GM21786 (cell line): ENCODE measurements around the gene CAMTA1.

Experiments used
- ATAC-seq: cut with Tn5 transposase; IDR thresholded peaks from one replicate; pipeline ENCODE4 v1.9.1; 2021; ENCODE audit not compliant: unreplicated experiment

The CAMTA1 gene

DNA sequence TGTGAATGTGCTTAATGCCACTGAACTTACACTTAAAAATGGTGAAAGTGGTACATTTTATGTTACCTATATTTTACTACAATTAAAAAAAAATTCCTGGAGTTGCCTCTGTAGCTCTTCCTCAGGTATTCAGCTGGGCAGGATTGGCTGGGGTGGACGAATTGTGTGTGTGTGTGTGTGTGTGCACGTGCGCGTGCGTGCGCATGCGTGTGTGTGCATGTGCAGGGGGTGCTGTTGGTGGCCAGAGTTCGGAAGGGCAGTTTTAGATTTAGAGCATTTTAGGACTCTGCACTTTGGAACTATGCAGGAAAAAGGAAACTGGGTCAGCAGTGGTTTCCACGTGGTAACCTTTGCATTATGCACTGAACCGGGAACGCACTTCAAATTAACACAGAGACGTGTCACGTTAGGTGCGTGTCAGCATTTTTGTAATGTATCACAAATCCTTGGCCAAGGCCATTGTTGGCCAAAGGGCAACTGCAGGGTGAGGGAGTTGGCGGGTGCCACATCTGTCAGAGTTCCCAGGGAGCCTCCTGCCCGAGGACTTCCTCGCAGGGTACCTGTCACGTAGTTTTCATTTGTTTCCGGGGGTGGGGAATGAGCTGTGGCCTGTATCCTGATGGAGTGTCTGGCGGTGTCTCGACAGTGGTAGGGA lies 312.8 kb downstream of the CAMTA1 start:
- no peak for ATAC-seq

DNA sequence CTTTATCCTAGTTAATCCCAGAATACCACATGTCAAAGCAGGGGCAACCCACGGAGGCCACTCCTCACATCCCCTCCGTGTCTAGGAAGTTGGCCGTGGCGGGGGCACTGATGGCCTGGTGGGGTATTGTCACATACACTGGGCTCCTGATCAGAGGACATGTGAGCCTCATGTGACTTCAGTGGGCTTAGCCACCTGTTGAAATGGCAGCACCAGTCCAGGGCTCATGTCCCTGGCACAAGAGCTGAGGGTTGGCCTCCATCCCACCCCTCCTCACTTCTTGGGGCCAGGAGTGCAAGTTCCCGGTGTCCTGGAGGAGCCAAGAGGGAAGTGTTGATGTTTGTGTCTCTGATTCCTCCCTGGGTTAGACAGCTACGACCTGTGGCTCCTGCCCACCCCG lies 313.4 kb downstream of the CAMTA1 start:
- no peak for ATAC-seq

DNA sequence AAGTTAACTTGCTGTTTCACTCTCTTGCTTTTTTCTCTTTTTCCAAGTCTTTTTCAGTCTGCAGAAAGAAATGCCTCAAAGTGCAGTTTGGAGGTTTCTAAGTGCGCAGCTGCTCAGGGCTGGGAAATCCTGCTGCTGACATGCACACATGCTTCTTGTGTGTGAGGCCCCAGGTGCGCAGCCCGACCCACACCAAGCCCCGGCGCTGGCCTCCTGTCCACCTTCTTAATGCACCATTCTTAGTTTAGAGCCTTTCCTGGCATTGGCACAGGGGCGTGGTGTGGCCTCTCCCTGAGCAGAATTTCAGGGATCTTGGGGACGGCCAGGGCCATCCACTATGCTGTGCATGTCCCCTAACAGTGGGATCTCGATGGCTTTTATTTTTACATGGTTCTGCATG lies 315.2 kb downstream of the CAMTA1 start:
- ATAC-seq = no peak

DNA sequence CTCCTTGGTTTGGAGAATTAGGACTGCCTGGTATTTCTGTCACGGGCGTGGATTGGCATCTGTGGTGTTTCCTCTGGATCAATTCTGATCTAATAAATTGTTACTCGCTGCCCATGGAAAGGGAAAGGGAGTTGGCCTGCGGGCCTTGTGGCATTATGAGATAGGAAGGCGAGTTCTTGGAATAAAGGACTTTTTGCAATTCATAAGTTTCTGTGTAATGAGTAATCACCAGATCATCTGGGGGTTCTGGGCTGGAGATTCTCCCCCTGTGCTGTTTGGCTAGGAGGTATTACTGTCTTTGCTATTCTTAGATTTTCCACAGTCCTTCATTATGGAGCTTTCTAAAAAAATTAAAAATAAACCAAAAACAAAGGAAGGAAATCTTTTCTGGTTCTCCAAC lies 315.9 kb downstream of the CAMTA1 start:
- ATAC-seq = no peak

DNA sequence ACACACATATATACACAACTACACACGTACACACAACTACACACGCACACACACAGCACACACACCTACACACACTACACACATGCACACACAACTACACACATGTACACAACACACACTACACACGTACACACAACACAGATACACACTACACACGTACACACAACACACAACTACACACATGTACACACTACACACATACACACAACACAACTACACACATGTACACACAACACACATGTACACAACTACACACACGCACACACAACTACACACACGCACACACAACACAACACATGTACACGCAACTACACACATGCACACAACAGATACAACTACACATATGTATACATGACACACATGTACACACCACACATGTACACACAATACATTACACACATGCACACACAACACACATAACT lies 318.1 kb downstream of the CAMTA1 start:
- ATAC-seq = no peak

DNA sequence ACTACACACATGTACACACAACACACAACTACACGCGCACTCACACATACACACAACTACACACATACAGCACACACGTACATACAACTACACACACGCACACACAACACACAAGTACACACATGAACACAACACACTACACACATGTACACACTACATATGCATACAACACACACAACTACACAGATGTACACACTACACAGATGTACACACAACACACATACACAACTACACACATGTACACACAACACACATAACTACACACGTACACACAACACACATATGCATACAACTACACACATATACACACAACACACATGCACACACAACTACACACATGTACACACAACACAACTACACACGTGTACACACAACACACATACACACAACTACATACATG lies 318.6 kb downstream of the CAMTA1 start:
- no peak for ATAC-seq

DNA sequence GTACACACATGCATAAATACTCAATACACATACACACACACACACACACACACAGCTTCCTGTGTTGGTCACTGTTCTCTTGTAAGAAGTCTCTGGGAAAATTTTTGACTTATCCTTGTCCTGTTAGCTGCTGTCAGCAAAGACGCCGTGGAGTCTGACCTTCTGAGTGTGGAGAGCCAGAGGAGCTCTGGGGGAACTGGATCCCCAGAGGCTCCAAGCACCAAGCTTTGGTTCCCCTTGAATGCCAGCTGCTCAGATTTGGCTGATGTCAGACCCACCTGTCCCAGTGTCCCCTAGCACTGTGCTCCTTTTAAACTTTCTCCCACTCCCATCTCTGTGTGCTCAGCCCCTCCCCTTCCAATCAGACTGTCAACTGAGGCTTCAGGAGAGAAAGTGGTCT lies 319.1 kb downstream of the CAMTA1 start:
- ATAC-seq = no peak

DNA sequence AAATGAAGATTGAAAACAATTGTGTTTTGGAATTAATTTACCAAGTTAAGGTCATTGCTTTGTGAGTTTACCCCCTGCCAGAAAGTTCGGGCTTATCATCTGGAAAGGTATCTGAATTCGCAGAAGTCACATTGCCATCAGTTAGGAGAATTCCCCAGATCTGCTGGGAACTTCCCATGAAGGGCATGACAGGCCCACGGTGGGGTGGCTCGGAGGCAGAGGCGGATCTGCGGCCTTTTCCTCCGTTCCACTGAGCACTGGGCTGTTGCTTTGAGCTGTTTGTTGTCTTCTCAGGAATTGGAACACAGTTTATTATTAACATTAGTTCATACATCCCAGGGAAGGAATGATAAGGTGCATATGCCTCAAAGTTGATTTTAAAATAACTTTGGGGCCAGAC lies 320.0 kb downstream of the CAMTA1 start:
- ATAC-seq = no peak

DNA sequence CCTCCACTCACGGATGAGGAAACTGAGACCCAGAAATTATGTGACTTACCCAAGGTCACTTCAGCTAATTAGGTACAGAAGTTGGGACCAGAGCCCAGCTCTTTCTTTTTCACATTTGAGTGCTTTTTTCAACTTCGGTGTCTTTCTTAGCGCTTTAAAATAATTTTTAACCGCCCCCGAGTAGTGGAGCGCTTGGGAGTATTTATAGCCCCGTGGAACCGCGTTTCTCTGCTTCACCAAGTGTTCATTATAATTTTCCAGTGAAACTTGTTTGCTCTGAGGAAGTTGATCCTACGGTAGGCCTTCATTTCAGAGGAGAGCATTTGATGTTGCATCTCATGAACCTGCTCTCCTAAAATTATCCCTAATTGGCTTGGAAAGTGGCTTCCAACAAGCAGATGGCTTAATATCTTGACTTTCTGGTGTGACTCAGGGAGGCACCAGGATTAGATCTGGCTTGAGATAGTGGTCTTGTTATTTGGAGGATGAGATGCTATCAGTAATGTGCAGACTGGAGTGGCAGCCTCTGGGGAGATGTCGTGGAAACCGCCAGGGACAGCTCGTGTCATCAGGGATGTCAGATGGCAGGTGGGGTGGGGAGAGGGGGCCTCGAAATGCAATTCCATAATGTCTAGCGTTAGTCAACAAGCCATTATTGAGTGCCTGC lies 321.3 kb downstream of the CAMTA1 start:
- ATAC-seq = no peak

DNA sequence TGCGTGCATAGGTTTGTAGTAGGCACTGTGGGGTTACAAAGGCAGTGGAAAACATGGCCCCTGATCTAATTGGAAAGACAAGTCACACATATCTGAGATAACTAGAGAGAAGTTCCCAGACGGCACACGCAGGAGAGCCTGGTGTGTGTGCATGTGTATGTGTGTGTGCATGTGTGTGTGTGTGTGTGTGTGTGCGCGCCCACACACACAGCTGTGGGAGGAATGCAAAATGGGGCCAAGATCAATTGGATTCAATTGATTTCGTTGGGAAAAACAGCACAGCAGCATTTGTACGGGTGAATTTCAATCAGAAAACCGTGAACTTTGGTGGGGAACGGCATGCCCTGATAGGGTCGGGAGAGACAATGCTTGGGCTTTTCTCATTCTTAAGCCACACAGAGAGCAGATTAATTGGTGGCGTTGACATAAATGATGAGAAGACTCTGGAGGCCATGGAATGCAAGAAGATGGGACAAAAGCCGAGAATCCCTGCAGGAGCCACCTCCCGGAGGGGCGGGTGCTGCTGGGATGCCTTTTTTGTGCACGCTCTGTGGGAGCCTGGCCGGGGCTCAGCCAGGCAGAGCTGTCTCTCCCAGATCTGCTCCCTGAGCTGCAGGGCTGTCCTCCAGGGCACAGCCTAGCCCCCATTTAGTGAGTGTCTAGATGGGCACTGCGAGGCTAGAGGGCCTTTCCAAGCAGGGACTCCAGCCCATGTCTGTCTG lies 322.0 kb downstream of the CAMTA1 start:
- no peak for ATAC-seq

DNA sequence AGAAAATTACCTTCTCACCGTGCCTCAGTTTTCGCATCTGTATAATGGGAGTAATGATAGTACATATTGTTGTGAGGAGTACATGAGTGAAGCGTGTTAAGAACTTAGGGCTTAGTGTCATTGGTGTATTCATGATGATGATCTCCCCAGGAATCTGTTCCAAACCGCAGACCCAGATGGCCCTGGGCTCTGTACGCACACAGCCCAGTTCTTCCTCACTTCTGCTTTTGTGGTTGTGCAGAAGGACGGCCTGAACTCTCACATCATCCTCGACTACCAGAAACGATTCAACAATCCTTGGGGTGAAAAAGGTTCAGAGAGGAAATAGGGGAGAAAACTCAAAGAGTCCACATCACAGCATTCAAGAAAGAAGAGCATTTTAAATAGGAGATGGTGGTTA lies 323.0 kb downstream of the CAMTA1 start:
- ATAC-seq = no peak

DNA sequence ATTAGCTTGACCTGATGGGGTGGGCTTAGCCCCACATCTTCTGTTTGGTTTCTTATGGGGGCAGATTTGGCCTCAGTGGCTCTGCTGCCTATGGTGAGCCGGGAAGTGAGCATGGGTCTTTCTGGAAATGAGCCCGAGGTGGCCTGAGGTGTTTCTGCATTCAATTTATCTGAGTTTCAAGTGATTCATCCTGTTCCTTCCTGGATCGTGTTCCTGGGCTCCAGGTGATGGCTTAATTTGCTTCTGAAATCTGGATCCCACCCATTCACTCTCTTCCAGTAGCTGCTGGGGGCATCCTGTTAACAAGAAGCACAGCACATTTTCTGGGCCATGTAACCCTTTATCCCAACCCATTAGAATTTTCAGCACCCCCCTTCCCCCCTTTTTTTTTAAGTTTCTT lies 324.6 kb downstream of the CAMTA1 start:
- no peak for ATAC-seq

DNA sequence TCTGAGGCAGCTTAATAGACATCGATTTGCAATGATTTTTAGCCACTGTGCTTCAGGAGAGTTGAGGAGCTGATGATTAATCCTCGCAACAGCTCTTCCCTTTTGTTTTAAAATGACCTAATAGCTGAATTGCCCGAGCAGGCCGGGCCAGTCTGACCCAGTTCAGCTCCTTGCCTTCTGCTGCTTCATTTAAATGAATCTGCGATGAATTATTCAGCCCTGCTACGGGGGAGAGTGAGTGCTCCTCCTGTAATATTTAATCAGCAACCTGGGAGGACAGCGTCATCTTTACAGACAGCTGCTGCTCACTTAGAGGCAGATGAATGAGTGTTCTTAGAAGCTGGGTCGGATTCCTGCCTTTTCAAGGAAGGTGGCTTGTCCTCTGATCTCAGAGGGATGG lies 325.1 kb downstream of the CAMTA1 start:
- no peak for ATAC-seq

DNA sequence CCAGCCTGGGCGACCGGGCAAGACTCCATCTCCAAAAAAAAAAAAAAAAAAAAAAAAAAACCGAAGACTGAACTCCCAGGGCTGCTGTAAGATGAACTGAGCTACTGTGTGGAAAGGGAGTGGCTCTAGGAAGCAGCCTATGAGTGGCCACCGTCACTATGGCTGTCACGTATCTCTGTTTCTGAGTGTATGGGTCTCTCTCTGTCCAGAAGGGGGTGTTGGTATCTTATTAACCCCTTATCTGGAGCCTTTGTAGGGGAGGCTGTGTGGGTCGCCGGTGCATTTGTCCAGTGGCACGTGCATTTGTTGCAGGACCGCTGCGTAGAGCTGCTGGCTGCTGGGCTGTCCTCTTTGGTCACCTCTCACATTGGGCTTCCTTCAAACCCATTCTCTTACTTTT lies 326.6 kb downstream of the CAMTA1 start:
- no peak for ATAC-seq

DNA sequence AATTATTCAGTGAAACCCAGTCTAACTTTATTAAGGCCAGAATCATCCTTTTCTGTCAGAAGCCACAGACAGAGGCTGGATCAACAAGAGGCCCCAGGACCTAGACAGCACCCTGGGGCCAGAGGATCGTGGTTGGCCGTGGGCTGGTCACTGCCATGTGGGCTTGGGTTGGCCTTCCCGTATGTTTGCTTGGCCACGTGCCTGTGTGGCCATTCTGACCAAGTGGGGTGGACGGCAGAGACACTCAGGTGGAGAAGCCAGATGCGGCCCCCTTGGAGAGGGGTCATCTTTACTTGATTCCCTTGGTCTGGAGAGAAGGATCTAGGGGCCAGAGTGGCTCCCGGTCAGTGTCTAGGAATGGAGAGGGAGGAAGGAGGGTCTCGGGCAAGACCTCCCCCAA lies 327.9 kb downstream of the CAMTA1 start:
- ATAC-seq = no peak

DNA sequence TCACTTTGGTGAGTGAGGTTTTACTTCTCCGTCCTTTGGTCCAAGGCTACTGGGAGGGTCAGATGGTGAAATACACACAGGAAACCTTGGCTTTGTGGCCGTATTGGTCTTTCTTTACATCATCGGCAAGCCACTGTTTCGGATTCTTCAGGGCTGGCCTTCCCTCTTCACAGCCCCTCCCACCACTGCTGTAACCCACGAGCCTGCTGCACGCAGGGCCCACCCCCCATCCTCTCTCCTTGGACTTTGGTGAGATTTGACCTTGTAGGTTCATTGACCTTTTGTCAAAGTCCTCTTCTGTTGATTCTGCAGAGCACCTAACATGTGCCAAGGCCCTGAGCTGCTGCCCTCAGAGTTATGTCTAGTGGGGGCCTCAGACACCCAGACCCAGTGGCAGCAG lies 328.6 kb downstream of the CAMTA1 start:
- no peak for ATAC-seq

DNA sequence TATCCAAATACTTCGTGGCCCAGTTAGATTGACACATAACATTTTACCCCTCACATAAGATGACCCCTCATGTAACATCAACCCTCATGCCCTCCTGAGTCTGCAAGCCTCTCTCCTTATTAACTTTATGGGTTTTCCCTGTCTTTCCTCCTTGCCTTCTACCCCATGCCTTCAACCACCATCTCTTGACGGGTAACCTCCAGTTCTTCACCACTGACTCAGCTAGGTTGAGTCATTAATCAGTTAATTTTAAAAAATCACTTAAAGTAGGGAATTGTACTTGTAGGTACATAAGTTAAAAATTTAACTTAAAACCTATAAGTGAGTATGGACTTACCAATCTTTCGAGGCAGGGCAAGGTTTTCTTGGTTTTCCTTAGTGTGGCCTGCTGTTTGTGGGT lies 330.7 kb downstream of the CAMTA1 start:
- no peak for ATAC-seq

DNA sequence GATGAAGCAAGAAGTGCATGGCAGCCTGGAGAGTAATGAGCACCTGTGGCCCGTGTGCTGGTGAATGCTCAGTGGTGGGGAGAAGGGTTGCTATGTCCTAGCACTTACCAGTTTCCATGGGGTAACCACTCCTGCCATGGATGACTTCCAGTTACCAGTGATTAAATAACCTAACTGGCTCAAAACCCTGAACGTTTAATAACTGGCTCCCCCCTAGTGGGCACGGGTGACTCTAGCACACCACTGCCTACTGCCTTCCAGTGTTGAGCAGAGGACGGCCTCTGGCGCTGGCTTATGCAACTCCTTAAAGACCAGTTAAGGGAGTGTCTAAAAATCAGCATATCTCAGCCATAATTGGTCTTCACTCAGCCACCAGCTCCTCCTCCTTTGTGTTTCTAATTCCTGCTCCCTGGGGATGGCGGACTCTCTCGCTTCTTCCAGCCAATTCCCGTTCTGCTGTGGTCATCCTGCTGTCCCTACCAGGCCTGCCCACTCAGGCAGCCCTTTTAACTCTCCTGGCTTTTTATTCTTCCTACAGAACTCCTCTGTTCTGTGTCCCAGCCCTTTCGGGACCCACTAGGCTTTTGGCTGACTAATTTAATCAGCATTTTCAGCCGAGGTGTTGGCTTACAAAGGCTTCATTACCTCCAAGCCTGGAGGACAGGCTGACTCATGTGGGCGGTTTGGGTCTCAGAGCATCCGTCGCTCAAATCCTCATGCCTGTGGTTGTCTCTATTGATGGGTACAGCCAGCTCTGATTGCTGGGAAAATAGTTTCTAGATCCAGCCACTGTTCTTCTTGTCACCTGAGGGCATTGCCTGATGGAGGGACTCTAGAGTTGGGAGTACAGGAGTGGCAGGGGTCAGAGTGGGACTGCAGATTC lies 332.4 kb downstream of the CAMTA1 start:
- no peak for ATAC-seq

DNA sequence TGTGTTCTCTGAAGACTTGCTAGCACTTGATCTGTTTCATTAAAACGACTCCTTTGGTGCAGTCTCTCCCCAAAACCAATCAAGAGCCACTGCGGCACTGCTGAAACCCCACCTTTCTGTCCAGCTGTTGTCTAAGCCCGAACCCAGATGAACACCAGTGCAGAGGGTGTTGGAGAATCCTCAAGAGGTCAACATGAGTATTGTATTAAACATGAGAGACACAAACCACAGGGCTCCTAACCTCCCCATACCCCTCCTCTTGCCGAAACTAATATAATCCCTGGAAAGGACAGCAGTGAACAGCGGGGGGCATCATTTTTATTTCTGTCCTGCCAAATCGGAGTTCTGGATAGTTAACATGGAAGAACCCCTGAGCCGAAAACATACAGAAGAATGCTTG lies 333.9 kb downstream of the CAMTA1 start:
- ATAC-seq = no peak

DNA sequence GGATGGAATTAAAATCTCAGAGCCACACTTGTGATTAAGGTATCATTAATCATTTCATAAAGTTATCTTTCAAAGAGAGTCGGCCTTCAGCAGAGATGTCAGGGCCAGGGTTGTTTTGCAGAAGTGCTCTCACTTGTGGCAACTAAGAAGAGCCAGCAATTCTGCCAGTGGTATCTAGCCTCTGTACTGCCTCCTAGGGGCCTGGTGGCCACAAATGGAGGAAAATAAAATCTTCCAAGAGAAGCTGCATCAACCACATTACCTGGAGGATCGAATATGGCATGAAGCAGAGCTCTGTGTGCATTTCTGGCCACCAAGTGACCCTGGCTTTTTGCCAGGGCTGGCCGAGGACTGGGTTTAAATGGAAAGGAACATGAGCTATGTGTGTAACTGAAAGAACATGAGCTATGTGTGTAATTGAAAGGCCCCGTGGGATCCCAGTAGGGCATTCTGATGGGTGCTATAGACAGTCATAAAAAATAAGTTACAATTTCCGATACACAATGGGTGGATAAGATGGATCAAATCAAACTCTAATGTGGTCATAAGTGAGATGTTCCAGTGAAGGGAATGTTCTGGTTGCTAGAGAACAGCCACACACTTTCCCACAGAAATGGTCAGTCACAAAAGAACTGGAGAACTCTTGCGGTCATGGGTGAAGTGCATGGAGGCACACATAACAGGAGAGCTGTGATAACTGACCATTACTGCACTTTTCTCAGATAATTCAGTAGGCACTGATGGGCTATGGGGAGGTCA lies 335.8 kb downstream of the CAMTA1 start:
- no peak for ATAC-seq

DNA sequence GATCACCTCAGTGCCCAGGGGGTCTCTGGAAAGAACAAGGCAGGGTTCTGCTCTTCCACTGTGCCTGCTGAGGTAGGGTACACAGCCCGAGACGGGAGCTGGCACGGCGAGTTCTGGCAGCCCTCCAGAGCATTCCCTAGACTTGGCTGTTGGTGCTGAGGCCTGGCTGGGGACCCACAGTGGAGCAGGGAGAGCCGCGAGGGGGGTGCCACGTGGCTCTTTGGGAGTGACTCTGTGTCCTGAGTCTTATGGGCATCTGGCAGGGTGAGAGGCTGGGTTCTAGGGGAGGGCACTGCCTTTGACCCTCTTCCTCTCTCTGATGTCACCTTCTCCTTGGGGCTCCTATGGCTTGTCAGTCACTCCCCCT lies 336.4 kb downstream of the CAMTA1 start:
- no peak for ATAC-seq
